Renal cortex interstitium (tissue), 11 donors: ENCODE results near the gene SLC37A2. TPM values are rescaled to one million over a fixed set of nuclear protein-coding genes. Genes with fewer than 3 reads are reported as not detected.

Experiments
- DNase-seq, 11 donors: peaks; one replicate each; pipeline ENCODE4 v3.0.0-alpha.2; 2013; ENCODE audit warnings: low read depth in 9 of 11, low spot score in 4 of 11; ENCODE audit errors: extremely low read depth in 1 of 11
- polyA plus RNA-seq, 3 donors: library from polyadenylated mRNA; unstranded; fragments of 120-200 nt; gene quantifications; one replicate each; pipeline ENCODE4 v1.2.1, GENCODE V29; 2013; ENCODE audit not compliant: insufficient read length in 3 of 3

The SLC37A2 gene
- polyA plus RNA-seq, 3 donors, result 0.95 to 3.0 (median 3.0) TPM

- DNase-seq, result no peak
Measured at GRCh38 chr11:125132071-125132470, 69.0 kb downstream of the SLC37A2 start.

DNA sequence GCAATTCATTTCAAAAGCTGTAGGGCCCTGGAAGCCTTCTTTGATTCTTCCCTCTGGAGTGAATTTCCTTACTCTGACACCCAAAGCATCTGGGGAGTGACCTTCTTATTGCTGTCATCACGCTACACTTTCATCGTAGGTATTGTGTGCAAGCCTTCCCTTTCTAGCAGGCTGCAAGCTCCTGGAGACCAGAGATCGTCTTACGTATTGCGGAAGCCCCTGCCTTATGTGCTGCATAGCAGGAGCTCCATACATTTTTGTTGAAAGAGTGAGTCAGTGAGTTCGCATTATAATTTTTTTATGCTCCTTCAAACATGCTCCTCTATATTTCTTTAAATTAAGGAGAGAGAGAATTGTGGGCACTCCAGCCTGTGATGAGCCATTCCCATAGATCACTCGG is 69.5 kb downstream of the SLC37A2 start:
- DNase-seq, result no peak

DNA sequence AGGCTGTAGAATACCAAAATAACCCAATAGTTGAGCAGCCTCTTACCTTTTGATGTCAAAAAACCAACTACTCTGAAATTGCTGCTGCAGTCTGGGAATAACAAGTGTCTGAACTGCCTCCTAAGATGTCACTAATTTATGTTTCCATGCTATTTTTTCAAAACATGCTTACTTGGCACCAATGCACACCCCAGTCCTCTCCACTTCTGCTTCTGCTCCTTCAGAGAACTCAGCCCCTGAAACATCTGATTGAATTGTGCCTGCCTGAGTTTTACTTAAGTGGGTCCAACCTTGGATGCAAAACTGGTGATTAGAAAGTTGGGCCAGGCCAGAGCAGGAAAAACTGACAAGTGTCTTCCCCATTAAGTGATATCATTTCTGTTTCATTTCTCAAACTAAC is 72.9 kb downstream of the SLC37A2 start:
- DNase-seq, result no peak

- DNase-seq, result no peak
Measured at GRCh38 chr11:125138966-125139365, 75.9 kb downstream of the SLC37A2 start.

DNA sequence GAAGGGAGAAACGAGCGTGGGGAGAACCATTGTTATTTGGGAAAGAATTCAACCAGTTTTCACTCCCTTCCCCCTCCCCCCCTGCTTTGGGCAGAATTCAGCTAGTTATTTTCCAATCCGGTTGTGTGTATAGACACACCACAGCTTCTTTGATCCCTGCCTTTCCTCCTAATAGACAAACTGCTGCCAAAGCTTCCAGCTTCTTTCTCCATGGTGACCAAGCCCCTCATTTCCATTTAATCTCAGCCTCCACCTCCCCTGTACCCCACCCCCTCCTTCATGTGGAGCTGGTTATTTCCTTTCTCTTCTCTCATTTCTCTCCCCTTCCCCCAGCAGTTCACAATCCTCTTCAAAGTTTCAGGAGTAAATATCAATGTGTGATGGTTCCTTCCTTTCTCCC is 76.7 kb downstream of the SLC37A2 start:
- DNase-seq, result no peak

Other genes starting within 250 kb of the SLC37A2 start
- gene ROBO3, start 197.9 kb upstream of the SLC37A2 start, polyA plus RNA-seq, result 10 to 100 TPM; 18.6 to 34.6 (median 22.7) TPM
- gene ROBO4, start 165.4 kb upstream of the SLC37A2 start, polyA plus RNA-seq, result 10 to 100 TPM; 16.2 to 21.6 (median 20.0) TPM
- gene HEPN1, start 144.1 kb upstream of the SLC37A2 start, polyA plus RNA-seq, result 1 to 10 TPM in 2 of 3 donors, under 1 TPM in 1; 0.91 to 1.9 (median 1.1) TPM
- 1 to 10 TPM; 1.5 to 3.1 (median 1.7) TPM for gene HEPACAM, start 127.3 kb upstream of the SLC37A2 start, polyA plus RNA-seq
- 1 to 10 TPM; 3.6 to 4.1 (median 4.0) TPM for gene CCDC15, start 109.1 kb upstream of the SLC37A2 start, polyA plus RNA-seq
- 10 to 100 TPM; 49.3 to 55.9 (median 53.8) TPM for gene TMEM218, start 48.3 kb downstream of the SLC37A2 start, polyA plus RNA-seq
- gene PKNOX2, start 101.4 kb downstream of the SLC37A2 start, polyA plus RNA-seq, result 10 to 100 TPM; 12.4 to 14.6 (median 13.9) TPM